HG03354 (cell line): ENCODE measurements around the gene MON1A.

ENCODE experiments used
- ATAC-seq: cut with Tn5 transposase; IDR thresholded peaks from one replicate; pipeline ENCODE4 v1.9.1; 2021; ENCODE audit warnings: mild to moderate bottlenecking; ENCODE audit not compliant: unreplicated experiment, poor library complexity, severe bottlenecking

MON1A gene

DNA sequence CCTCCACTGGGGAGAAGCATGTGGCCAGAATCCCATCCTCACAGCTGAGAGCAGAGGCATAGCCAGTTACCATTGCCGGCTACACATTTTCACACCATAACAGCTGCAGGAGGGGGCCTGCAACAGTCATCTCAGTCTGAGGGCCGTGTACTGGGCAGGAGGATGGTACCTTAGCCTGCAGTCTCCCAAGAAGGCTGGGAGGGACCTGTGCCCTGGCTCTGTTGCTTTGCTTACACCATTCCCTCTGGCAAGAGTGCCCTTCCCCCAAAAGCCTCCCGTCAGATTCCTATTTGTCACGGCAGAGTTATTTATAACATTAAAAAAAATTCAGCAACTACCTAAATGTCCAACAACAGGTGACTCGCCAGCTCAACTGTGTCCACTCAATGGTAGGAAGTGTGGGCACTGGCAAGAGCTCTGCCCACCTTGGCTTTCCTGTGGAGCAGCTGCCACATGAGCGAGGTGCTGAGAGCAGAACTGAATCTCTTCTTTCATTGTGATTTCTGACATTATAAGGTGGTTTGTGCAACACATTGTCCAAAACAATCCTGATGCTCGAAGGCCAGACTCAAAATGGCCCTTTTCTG, 64.3 kb downstream of the MON1A start:
- ATAC-seq, result no peak

DNA sequence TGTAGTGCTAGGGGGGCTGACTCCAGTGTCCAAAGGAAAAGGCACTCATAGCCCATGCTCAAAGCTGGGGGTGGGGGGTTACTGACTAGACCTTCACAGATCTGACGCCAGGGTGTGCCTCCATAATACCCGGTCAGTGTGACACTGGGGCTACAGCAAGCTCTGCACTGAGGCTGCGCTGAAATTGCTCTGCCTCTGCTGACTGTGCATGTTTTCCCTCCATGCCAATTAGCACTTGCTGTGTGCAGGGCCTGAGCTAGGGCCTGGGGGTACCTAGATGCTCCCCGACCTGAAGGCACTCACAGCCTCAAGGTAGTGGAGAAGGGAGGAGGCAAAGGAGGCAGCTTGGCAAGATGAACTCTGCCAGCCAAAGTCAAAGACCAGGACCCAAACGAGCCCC, 65.1 kb downstream of the MON1A start:
- ATAC-seq, result no peak

DNA sequence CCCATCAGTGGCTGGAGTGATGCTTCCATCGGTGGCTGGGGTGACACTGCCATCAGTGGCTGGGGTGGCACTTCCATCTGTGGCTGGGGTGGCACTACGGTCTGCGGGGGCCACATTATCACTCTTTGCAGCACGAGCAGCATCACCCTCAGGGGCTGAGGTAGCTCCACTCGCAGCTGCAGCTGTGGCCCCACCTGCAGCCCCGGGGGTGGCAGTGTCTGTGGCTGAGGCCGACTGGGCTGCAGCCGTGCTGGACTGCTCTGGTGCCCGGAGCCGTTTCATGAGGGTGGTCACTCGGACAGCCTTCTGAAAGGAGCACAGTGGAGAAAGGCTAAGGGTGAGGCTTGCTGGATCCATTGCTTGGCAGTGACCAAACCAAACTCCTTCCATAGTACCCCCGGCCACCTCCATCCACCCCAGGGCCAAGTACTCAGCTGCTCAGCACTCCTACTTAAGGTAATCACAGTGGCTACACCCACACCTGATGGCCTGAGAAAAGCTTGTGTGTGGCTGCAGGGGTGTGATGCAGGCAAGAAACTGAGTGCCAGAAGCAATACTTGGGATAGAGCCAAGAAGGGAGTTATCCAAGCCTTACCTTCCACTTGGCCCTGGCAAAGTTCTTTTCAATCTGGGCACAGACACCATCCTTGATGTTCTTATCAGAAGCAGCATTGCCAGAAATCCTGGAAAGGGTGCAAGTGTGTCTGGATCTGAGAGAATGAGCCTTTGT, 69.9 kb downstream of the MON1A start:
- no peak for ATAC-seq
